Activated T-helper 1 cell treated with anti-CD3 and anti-CD28 coated beads, Interleukin-12 subunit alpha, Interleukin-12 subunit beta, Interleukin-2, Interleukin-4 antibody, amounts not matched to agents 30 ng/mL and 10 ng/mL and 1 ng/mL, durations not matched to agents 14 hours and 24 hours and 36 hours (primary cell): Measurements from ENCODE around the gene GPN1. TPM values are rescaled to one million over a fixed set of nuclear protein-coding genes. Genes with fewer than 3 reads are reported as not detected.
A peak's percentile ranks its signal among the peaks of the same experiment; 100 is the strongest.
"Not testable (repeated sequence)": the region's sequence is repeated elsewhere in the genome, so short reads cannot be mapped to it uniquely, and the experiment has no call there.

ENCODE experiments used
- DNase-seq: peaks from one replicate; pipeline ENCODE4 v3.0.0; 2021; ENCODE audit warnings: low spot score
- H3K27ac Mint-ChIP-seq: one replicate; pipeline ENCODE4 v1.8.0; 2021; ENCODE audit warnings: mild to moderate bottlenecking, mixed read lengths
- H3K27me3 Mint-ChIP-seq: one replicate; pipeline ENCODE4 v1.8.0; 2022; ENCODE audit warnings: mild to moderate bottlenecking, moderate library complexity, mixed read lengths; ENCODE audit not compliant: insufficient read depth
- H3K36me3 Mint-ChIP-seq: one replicate; pipeline ENCODE4 v1.8.0; 2021; ENCODE audit warnings: low read depth, mixed read lengths
- H3K4me1 Mint-ChIP-seq: one replicate; pipeline ENCODE4 v1.8.0; 2021; ENCODE audit warnings: low read depth, mixed read lengths
- H3K4me3 Mint-ChIP-seq: one replicate; pipeline ENCODE4 v1.8.0; 2021; ENCODE audit warnings: mild to moderate bottlenecking, moderate library complexity, mixed read lengths
- H3K9me3 Mint-ChIP-seq: one replicate; pipeline ENCODE4 v1.8.0; 2021; ENCODE audit warnings: mixed read lengths
- intact Hi-C: fragments of 100-400 bp; cut with micrococcal nuclease; formaldehyde crosslinking; loops from one replicate; pipeline ENCODE4 v1.15.1; 2024
- total RNA-seq: library from RNA; stranded (reverse); gene quantifications from 2 replicates; pipeline ENCODE4 v1.2.3, GENCODE V29; 2022

Gene GPN1
- total RNA-seq, 1 donor from 2014 or later, result 51.0 TPM

GRCh38 chr2:27595412-27595811 lies 33.4 kb upstream of the GPN1 start:
- DNase-seq, H3K27me3 Mint-ChIP-seq, H3K4me3 Mint-ChIP-seq, H3K27ac Mint-ChIP-seq, intact Hi-C loops: not testable (repeated sequence)
- Mint-ChIP-seq H3K36me3 (peaks cover 53% of the 10 kb centered on the region), H3K9me3 (peaks cover 34% of the 10 kb centered on the region), H3K4me1 (peaks cover 36% of the 10 kb centered on the region)

- peaks cover 27% of the 10 kb centered on the region for H3K9me3 Mint-ChIP-seq
- no peaks in the 10 kb centered on the region for H3K27me3 Mint-ChIP-seq
- no peak for DNase-seq
- intact Hi-C loops, result no loop called here
- no peak overlapping the region for H3K27ac Mint-ChIP-seq
- H3K36me3 Mint-ChIP-seq, result peaks cover 53% of the 10 kb centered on the region
- peaks cover 38% of the 10 kb centered on the region for H3K4me1 Mint-ChIP-seq
- H3K4me3 Mint-ChIP-seq, result no peak overlapping the region
Measured at GRCh38 chr2:27596627-27597026, 32.2 kb upstream of the GPN1 start.

- Mint-ChIP-seq H3K4me1 (peaks cover 5% of the 10 kb centered on the region), H3K27me3 (no peaks in the 10 kb centered on the region), H3K36me3 (peaks cover 42% of the 10 kb centered on the region), H3K4me3 (no peak overlapping the region), H3K9me3 (no peaks in the 10 kb centered on the region), H3K27ac (no peak overlapping the region)
- intact Hi-C loops, result no loop called here
- no peak for DNase-seq
Measured at GRCh38 chr2:27606611-27607010, 22.2 kb upstream of the GPN1 start.

GRCh38 chr2:27613985-27614384 lies 14.9 kb upstream of the GPN1 start:
- Mint-ChIP-seq H3K4me1 (no peaks in the 10 kb centered on the region), H3K4me3 (no peak overlapping the region), H3K27me3 (no peaks in the 10 kb centered on the region), H3K27ac (no peak overlapping the region), H3K9me3 (no peaks in the 10 kb centered on the region), H3K36me3 (peaks cover 33% of the 10 kb centered on the region)
- intact Hi-C loops, result no loop called here
- DNase-seq, result no peak

GRCh38 chr2:27615316-27615715 lies 13.5 kb upstream of the GPN1 start:
- no peak overlapping the region for H3K4me3 Mint-ChIP-seq
- no peak overlapping the region for H3K27ac Mint-ChIP-seq
- intact Hi-C loops, result no loop called here
- peaks cover 38% of the 10 kb centered on the region for H3K36me3 Mint-ChIP-seq
- no peaks in the 10 kb centered on the region for H3K4me1 Mint-ChIP-seq
- no peak for DNase-seq
- H3K9me3 Mint-ChIP-seq, result no peaks in the 10 kb centered on the region
- H3K27me3 Mint-ChIP-seq, result no peaks in the 10 kb centered on the region

- Mint-ChIP-seq H3K27me3 (no peaks in the 10 kb centered on the region), H3K36me3 (peaks cover 46% of the 10 kb centered on the region), H3K9me3 (no peaks in the 10 kb centered on the region), H3K4me3 (no peak overlapping the region), H3K27ac (no peak overlapping the region), H3K4me1 (no peaks in the 10 kb centered on the region)
- DNase-seq, result no peak
- intact Hi-C loops, result loop anchor here (10.0 kb wide), 1 partner anchor 407 kb away; the partner anchor contains the start of genes ATRAID, CAD and SLC5A6
Measured at GRCh38 chr2:27621524-27621923, 7.3 kb upstream of the GPN1 start.

- Mint-ChIP-seq H3K36me3 (peaks cover 38% of the 10 kb centered on the region), H3K27ac (no peak overlapping the region), H3K27me3 (no peaks in the 10 kb centered on the region), H3K4me3 (no peak overlapping the region), H3K4me1 (no peaks in the 10 kb centered on the region), H3K9me3 (no peaks in the 10 kb centered on the region)
- intact Hi-C loops, result loop anchor here (10.0 kb wide), 1 partner anchor 408 kb away; the partner anchor contains the start of genes ATRAID, CAD and SLC5A6
- no peak for DNase-seq
Measured at GRCh38 chr2:27622921-27623384, 5.9 kb upstream of the GPN1 start.

- Mint-ChIP-seq H3K36me3 (peaks cover 33% of the 10 kb centered on the region), H3K4me1 (no peaks in the 10 kb centered on the region)
Measured at GRCh38 chr2:27624943-27625342, 3.9 kb upstream of the GPN1 start.

GRCh38 chr2:27626323-27626722 lies 2.5 kb upstream of the GPN1 start:
- not testable (repeated sequence) for DNase-seq, H3K27me3 Mint-ChIP-seq

More at GRCh38 chr2:27624943-27625342, 3.9 kb upstream of the GPN1 start:
- no peak overlapping the region for H3K27ac Mint-ChIP-seq
- H3K4me3 Mint-ChIP-seq, result no peak overlapping the region
- no peaks in the 10 kb centered on the region for H3K27me3 Mint-ChIP-seq
- intact Hi-C loops, result loop anchor here (10.0 kb wide), 1 partner anchor 410 kb away; the partner anchor contains the start of genes ATRAID, CAD and SLC5A6
- H3K9me3 Mint-ChIP-seq, result no peaks in the 10 kb centered on the region
- no peak for DNase-seq

GRCh38 chr2:27626921-27627320 lies 1.9 kb upstream of the GPN1 start:
- Mint-ChIP-seq H3K36me3 (peaks cover 35% of the 10 kb centered on the region), H3K4me1 (peaks cover 19% of the 10 kb centered on the region)
- H3K4me3 Mint-ChIP-seq, H3K27ac Mint-ChIP-seq, DNase-seq, H3K9me3 Mint-ChIP-seq, H3K27me3 Mint-ChIP-seq: not testable (repeated sequence)
- intact Hi-C loops, result loop anchor here (10.0 kb wide), 1 partner anchor 412 kb away; the partner anchor contains the start of genes ATRAID, CAD and SLC5A6

More at GRCh38 chr2:27626323-27626722, 2.5 kb upstream of the GPN1 start:
- not testable (repeated sequence) for H3K27ac Mint-ChIP-seq, H3K4me3 Mint-ChIP-seq, H3K9me3 Mint-ChIP-seq
- intact Hi-C loops, result loop anchor here (10.0 kb wide), 1 partner anchor 412 kb away; the partner anchor contains the start of genes ATRAID, CAD and SLC5A6
- Mint-ChIP-seq H3K36me3 (peaks cover 33% of the 10 kb centered on the region), H3K4me1 (peaks cover 13% of the 10 kb centered on the region)

- no peak for DNase-seq
- Mint-ChIP-seq H3K27ac (peak overlapping the region; percentile 73), H3K36me3 (peaks cover 33% of the 10 kb centered on the region), H3K4me1 (peaks cover 20% of the 10 kb centered on the region), H3K9me3 (no peaks in the 10 kb centered on the region), H3K27me3 (no peaks in the 10 kb centered on the region), H3K4me3 (no peak overlapping the region)
- intact Hi-C loops, result loop anchor here (1.0 to 10.0 kb wide), 6 partner anchors 35 to 837 kb away; partner anchors contain the start of genes ATRAID, CAD, EIF2B4 and IFT172
Measured at GRCh38 chr2:27627963-27628766, 685 bp upstream of the GPN1 start.

- H3K4me3 Mint-ChIP-seq, intact Hi-C loops, H3K27ac Mint-ChIP-seq, H3K27me3 Mint-ChIP-seq, DNase-seq, H3K9me3 Mint-ChIP-seq: not testable (repeated sequence)
- H3K36me3 Mint-ChIP-seq, result peaks cover 38% of the 10 kb centered on the region
- H3K4me1 Mint-ChIP-seq, result peaks cover 20% of the 10 kb centered on the region
Measured at GRCh38 chr2:27630257-27630656, 1.4 kb downstream of the GPN1 start.

GRCh38 chr2:27634291-27634690 lies 5.4 kb downstream of the GPN1 start:
- no peak overlapping the region for H3K4me3 Mint-ChIP-seq
- H3K9me3 Mint-ChIP-seq, result no peaks in the 10 kb centered on the region
- no peak for DNase-seq
- peaks cover 59% of the 10 kb centered on the region for H3K36me3 Mint-ChIP-seq
- H3K27ac Mint-ChIP-seq, result no peak overlapping the region
- intact Hi-C loops, result no loop called here
- no peaks in the 10 kb centered on the region for H3K27me3 Mint-ChIP-seq
- H3K4me1 Mint-ChIP-seq, result peaks cover 38% of the 10 kb centered on the region
